ENCODE measurements around the gene SSTR4.

SSTR4 gene

GRCh38 chr20:23003077-23003635 is 32.0 kb upstream of the SSTR4 start:
- Histone ChIP-seq H4K20me1 (ENCODE audit: insufficient read depth) (no peaks in the 10 kb centered on the region), H3K4me2 (no peak overlapping the region), H3K27me3 (ENCODE audit: insufficient read depth, low read depth) (no peaks in the 10 kb centered on the region)

GRCh38 chr20:23003881-23004460 is 31.1 kb upstream of the SSTR4 start:
- Histone ChIP-seq H2AFZ (ENCODE audit: low read depth) (no peak overlapping the region), H3K27me3 (ENCODE audit: insufficient read depth, low read depth) (no peaks in the 10 kb centered on the region), H3K79me2 (ENCODE audit: insufficient read depth, low read depth) (no peaks in the 10 kb centered on the region), H3K36me3 (ENCODE audit: insufficient read depth) (no peaks in the 10 kb centered on the region), H3K4me3 (IDR thresholded peaks at IDR 0.05; ENCODE audit: insufficient read depth, low read depth, low read length) (no peak overlapping the region), H3K9ac (no peak overlapping the region), H4K20me1 (ENCODE audit: insufficient read depth) (no peaks in the 10 kb centered on the region), H3K4me1 (ENCODE audit: low read depth, poor library complexity, severe bottlenecking) (no peaks in the 10 kb centered on the region), H3K4me2 (no peak overlapping the region), H3K27ac (no peak overlapping the region)
- TF ChIP-seq CTCF (conservative IDR thresholded peaks at IDR 0.05; ENCODE audit: low read depth, low read length): no peak

More at GRCh38 chr20:23003077-23003635, 32.0 kb upstream of the SSTR4 start:
- Histone ChIP-seq H3K4me3 (IDR thresholded peaks at IDR 0.05; ENCODE audit: insufficient read depth, low read depth, low read length) (no peak overlapping the region), H3K36me3 (ENCODE audit: insufficient read depth) (no peaks in the 10 kb centered on the region), H2AFZ (ENCODE audit: low read depth) (no peak overlapping the region), H3K79me2 (ENCODE audit: insufficient read depth, low read depth) (no peaks in the 10 kb centered on the region), H3K9ac (no peak overlapping the region), H3K27ac (no peak overlapping the region), H3K4me1 (ENCODE audit: low read depth, poor library complexity, severe bottlenecking) (no peaks in the 10 kb centered on the region)
- TF ChIP-seq CTCF (conservative IDR thresholded peaks at IDR 0.05; ENCODE audit: low read depth, low read length): no peak

GRCh38 chr20:23005776-23006175 is 29.3 kb upstream of the SSTR4 start:
- no peak overlapping the region for H3K4me2 ChIP-seq
- H2AFZ ChIP-seq (ENCODE audit: low read depth): no peak overlapping the region
- no peaks in the 10 kb centered on the region for H3K36me3 ChIP-seq (ENCODE audit: insufficient read depth)
- H3K79me2 ChIP-seq (ENCODE audit: insufficient read depth, low read depth): no peaks in the 10 kb centered on the region
- no peaks in the 10 kb centered on the region for H3K27me3 ChIP-seq (ENCODE audit: insufficient read depth, low read depth)
- H3K4me3 ChIP-seq (IDR thresholded peaks at IDR 0.05; ENCODE audit: insufficient read depth, low read depth, low read length): no peak overlapping the region
- H3K27ac ChIP-seq: no peak overlapping the region
- TF ChIP-seq CTCF (conservative IDR thresholded peaks at IDR 0.05; ENCODE audit: low read depth, low read length): no peak
- no peaks in the 10 kb centered on the region for H4K20me1 ChIP-seq (ENCODE audit: insufficient read depth)
- no peaks in the 10 kb centered on the region for H3K4me1 ChIP-seq (ENCODE audit: low read depth, poor library complexity, severe bottlenecking)
- no peak overlapping the region for H3K9ac ChIP-seq

- H3K9ac ChIP-seq: no peak overlapping the region
- H3K4me2 ChIP-seq: no peak overlapping the region
- no peaks in the 10 kb centered on the region for H3K4me1 ChIP-seq (ENCODE audit: low read depth, poor library complexity, severe bottlenecking)
- TF ChIP-seq CTCF (conservative IDR thresholded peaks at IDR 0.05; ENCODE audit: low read depth, low read length): no peak
- no peak overlapping the region for H3K4me3 ChIP-seq (IDR thresholded peaks at IDR 0.05; ENCODE audit: insufficient read depth, low read depth, low read length)
- no peaks in the 10 kb centered on the region for H3K79me2 ChIP-seq (ENCODE audit: insufficient read depth, low read depth)
- H2AFZ ChIP-seq (ENCODE audit: low read depth): no peak overlapping the region
- H4K20me1 ChIP-seq (ENCODE audit: insufficient read depth): no peaks in the 10 kb centered on the region
- H3K27me3 ChIP-seq (ENCODE audit: insufficient read depth, low read depth): no peaks in the 10 kb centered on the region
- H3K27ac ChIP-seq: no peak overlapping the region
- H3K36me3 ChIP-seq (ENCODE audit: insufficient read depth): no peaks in the 10 kb centered on the region
These were observed 27.6 kb upstream of the SSTR4 start for GRCh38 chr20:23007462-23007861.
